B cell (primary cell): ENCODE data around the gene TEX261.
A peak's percentile ranks its signal among the peaks of the same experiment; 100 is the strongest.

Experiments
- CTCF ChIP-seq: fragments of 200-600 bp; IDR thresholded peaks from one replicate; pipeline ENCODE4 v1.8.0; 2022; ENCODE audit warnings: antibody characterized with exemption, mild to moderate bottlenecking
- EZH2 ChIP-seq: IDR thresholded peaks from 2 replicates; pipeline ENCODE4 v1.6.1; 2012; ENCODE audit warnings: borderline replicate concordance, low read depth, mild to moderate bottlenecking, moderate library complexity, low read length; ENCODE audit not compliant: insufficient read depth, poor library complexity, severe bottlenecking

- peak; percentile 82 for TF ChIP-seq CTCF
- no peak for TF ChIP-seq EZH2
Measured at GRCh38 chr2:70946832-70947442, 47.7 kb downstream of the TEX261 start.
